ENCODE measurements around the gene TTLL11.

TTLL11 gene

DNA sequence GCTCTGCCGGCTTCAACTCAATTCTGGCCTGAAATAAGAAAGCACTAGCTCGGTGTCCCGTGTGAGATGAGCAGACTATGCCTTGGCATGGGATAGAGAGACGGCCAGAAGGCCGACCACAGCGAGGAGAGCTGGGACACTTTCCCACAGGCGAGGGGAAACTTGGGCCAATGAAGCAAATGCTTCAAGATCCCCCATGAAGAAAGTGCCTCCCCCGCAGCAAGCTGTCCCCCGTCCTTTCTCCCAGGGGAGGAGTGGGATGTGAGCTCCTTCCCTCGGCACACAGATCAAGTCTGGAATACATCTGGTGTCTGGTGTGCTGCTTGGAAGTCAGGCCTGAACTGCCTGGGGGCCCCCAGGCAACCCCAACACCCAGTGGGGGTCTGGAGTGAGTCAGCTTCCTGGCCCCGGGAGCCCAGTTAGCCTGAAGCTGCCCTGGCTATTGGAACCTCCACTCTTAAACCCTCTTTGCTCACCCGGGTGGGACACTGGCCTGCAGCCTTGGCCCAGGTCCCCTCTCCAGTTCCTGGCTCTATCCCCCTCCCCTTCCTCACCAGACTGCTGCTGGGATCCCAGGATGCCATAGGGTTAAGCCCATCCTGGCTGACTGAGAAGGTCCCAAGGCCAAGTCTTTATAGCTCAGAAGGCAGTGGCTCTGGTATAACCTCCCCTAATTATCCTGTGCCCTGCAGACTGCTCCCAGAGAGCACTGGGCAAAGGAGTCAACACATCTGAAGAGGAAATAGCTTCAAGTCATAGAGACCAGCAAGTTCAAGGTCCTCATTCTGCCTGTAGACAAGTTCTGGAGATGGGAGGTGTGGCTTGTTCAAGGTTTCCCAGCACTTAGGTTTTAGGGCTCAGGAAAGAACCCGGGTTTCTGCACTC, 205.3 kb downstream of the TTLL11 start:
- no peaks in the 10 kb centered on the region for H3K4me1 ChIP-seq (ENCODE audit: control insufficient read depth in 1 of 2, insufficient read depth in 1 of 2, low read depth in 1 of 2, low read length in 1 of 2)
- TF ChIP-seq, protein P1, sequence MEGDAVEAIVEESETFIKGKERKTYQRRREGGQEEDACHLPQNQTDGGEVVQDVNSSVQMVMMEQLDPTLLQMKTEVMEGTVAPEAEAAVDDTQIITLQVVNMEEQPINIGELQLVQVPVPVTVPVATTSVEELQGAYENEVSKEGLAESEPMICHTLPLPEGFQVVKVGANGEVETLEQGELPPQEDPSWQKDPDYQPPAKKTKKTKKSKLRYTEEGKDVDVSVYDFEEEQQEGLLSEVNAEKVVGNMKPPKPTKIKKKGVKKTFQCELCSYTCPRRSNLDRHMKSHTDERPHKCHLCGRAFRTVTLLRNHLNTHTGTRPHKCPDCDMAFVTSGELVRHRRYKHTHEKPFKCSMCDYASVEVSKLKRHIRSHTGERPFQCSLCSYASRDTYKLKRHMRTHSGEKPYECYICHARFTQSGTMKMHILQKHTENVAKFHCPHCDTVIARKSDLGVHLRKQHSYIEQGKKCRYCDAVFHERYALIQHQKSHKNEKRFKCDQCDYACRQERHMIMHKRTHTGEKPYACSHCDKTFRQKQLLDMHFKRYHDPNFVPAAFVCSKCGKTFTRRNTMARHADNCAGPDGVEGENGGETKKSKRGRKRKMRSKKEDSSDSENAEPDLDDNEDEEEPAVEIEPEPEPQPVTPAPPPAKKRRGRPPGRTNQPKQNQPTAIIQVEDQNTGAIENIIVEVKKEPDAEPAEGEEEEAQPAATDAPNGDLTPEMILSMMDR (IDR thresholded peaks at IDR 0.05), result no peak
- H3K4me3 ChIP-seq (ENCODE audit: low read depth in 1 of 2, low read length in 1 of 2), result no peak overlapping the region
- H3K27me3 ChIP-seq, result no peaks in the 10 kb centered on the region
- H3K36me3 ChIP-seq, result no peaks in the 10 kb centered on the region
- H3K27ac ChIP-seq, result no peak overlapping the region
- H3K9me3 ChIP-seq, result no peaks in the 10 kb centered on the region

DNA sequence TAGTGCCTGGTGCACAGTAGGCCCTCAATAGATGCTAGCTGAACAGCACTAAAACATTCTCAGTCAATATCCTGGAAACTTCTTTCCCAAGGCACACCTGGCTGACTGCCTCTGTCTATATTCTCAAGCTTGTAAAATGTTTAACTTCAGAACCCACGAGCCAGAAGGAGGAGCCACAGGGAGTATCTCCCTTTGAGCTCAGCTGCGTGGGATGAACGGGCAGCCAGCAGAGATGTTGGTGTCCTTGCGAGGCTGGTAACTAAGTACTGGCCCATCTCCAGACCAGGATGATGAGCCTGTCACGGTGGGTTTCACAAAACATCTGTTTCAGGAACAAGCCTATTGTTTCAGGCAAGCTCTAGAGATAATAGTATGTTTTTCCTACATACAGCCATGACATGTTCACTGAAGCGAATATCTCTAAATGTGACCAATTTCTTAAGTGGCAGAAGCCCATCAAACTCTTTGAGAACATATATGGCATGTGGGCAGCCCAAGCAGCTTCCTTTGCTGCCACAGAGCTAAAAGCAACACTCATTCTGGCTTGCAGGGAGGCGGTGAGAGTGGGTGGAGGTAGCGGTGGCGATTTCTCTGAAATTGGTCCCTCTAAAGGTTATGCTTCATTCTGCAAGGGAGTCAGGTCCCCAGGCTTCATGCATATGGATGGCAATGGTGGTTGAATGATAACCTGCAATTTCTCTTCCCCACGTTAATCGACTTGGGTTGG, 206.2 kb downstream of the TTLL11 start:
- no peak overlapping the region for H3K4me3 ChIP-seq (ENCODE audit: low read depth in 1 of 2, low read length in 1 of 2)
- no peaks in the 10 kb centered on the region for H3K9me3 ChIP-seq
- H3K27ac ChIP-seq, result no peak overlapping the region
- TF ChIP-seq, protein P1 (IDR thresholded peaks at IDR 0.05), result no peak
- H3K27me3 ChIP-seq, result no peaks in the 10 kb centered on the region
- no peaks in the 10 kb centered on the region for H3K4me1 ChIP-seq (ENCODE audit: control insufficient read depth in 1 of 2, insufficient read depth in 1 of 2, low read depth in 1 of 2, low read length in 1 of 2)
- H3K36me3 ChIP-seq, result no peaks in the 10 kb centered on the region

DNA sequence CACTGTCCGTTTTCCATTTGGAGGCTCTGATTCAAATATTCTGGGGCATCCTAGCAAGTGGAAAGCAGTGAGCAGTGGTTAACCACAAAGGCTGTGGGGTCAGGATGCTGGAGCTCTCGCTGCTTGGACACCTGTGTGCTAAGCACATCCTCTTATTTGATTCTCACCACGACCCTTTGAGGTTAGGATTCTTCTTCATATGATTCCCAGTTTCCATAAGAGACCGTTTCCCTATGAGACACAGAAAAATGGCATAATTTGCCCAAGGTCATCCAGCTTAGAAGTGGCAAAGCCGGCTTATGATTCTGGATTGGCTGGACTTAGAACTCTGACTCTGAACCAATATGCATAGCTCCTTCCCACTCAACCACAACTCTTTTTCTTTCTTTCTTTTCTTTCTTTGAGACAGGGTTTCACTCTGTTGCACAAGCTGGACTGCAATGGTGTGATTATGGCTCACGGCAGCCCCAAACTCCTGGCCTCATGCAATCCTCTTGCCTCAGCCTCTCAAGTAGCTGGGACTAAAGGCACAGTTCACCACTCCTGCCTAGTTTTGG, 207.7 kb downstream of the TTLL11 start:
- H3K9me3 ChIP-seq, result no peaks in the 10 kb centered on the region
- no peaks in the 10 kb centered on the region for H3K36me3 ChIP-seq
- no peaks in the 10 kb centered on the region for H3K27me3 ChIP-seq
- no peaks in the 10 kb centered on the region for H3K4me1 ChIP-seq (ENCODE audit: control insufficient read depth in 1 of 2, insufficient read depth in 1 of 2, low read depth in 1 of 2, low read length in 1 of 2)
- no peak overlapping the region for H3K4me3 ChIP-seq (ENCODE audit: low read depth in 1 of 2, low read length in 1 of 2)
- no peak overlapping the region for H3K27ac ChIP-seq
- TF ChIP-seq, protein P1 (IDR thresholded peaks at IDR 0.05), result no peak

DNA sequence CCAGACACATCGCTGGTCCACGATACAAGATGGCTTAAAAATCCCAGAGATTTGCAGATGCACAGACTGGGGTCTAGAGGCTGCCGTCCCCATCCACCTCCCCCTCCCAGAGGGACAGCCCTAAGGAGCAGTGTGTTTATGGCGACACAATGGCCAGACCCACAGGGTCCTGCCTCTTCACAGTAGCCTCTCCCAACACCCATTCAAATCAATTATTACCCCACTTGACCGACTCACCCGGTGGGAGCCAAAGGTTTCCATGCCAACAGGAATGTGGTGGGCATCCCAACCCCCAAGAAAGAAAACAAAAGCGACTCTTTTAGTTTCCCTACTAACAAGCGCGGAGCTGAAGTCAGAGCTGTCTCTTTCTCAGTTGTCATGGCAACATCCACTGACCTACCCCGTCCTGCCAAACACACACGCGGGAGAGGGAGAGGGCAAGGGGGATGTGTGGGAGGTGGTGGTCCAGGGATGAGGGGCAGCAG, 209.0 kb downstream of the TTLL11 start:
- Histone ChIP-seq H3K4me3 (ENCODE audit: low read depth in 1 of 2, low read length in 1 of 2) (no peak overlapping the region), H3K9me3 (no peaks in the 10 kb centered on the region), H3K27me3 (no peaks in the 10 kb centered on the region), H3K36me3 (no peaks in the 10 kb centered on the region), H3K4me1 (ENCODE audit: control insufficient read depth in 1 of 2, insufficient read depth in 1 of 2, low read depth in 1 of 2, low read length in 1 of 2) (no peaks in the 10 kb centered on the region), H3K27ac (no peak overlapping the region)
- TF ChIP-seq, protein P1 (IDR thresholded peaks at IDR 0.05), result no peak

DNA sequence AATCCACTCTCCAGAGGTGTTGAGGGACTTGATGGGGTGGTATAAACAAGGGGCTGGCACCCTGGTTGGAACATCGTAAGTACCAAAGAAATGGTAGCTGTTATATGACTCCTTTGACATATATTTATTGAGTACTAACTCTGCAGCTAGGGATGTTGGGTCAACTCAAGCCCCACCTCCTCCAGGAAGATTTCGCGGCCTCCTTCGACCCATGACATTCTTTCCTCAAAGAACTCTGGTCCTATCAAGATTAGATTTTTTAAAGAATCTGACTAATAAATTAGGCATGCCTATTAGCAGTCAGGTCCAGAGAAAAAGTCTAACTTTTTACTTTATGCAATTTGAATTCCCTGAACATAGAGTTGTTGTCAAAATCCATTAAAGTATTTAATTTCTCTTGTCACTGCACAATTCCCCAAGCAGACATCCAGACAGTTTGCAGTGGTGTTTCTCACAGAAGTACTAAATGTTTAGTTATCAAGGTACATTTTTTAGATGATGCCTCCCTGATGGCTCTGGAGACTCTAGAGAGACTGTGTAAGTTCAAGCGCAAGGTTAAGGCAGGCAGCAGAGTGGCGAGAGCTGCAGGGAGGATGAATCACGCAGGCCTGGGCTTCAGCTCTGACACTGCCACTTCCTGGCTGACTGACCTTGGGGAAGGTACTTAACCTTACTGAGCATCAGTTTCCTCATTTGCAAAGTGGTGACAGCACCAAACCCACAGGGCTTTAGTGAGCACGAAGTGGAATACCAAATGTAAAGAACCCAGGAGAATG, 209.6 kb downstream of the TTLL11 start:
- H3K4me3 ChIP-seq (ENCODE audit: low read depth in 1 of 2, low read length in 1 of 2), result no peak overlapping the region
- TF ChIP-seq, protein P1 (IDR thresholded peaks at IDR 0.05), result no peak
- no peaks in the 10 kb centered on the region for H3K36me3 ChIP-seq
- H3K27ac ChIP-seq, result no peak overlapping the region
- H3K9me3 ChIP-seq, result no peaks in the 10 kb centered on the region
- H3K4me1 ChIP-seq (ENCODE audit: control insufficient read depth in 1 of 2, insufficient read depth in 1 of 2, low read depth in 1 of 2, low read length in 1 of 2), result no peaks in the 10 kb centered on the region
- H3K27me3 ChIP-seq, result no peaks in the 10 kb centered on the region
